ENCODE results near the gene TEDC1. TPM values are rescaled to one million over a fixed set of nuclear protein-coding genes. Genes with fewer than 3 reads are reported as not detected.

TEDC1 gene
- total RNA-seq, 2 donors from 2014 or later, result 9.1 to 23.8 TPM

DNA sequence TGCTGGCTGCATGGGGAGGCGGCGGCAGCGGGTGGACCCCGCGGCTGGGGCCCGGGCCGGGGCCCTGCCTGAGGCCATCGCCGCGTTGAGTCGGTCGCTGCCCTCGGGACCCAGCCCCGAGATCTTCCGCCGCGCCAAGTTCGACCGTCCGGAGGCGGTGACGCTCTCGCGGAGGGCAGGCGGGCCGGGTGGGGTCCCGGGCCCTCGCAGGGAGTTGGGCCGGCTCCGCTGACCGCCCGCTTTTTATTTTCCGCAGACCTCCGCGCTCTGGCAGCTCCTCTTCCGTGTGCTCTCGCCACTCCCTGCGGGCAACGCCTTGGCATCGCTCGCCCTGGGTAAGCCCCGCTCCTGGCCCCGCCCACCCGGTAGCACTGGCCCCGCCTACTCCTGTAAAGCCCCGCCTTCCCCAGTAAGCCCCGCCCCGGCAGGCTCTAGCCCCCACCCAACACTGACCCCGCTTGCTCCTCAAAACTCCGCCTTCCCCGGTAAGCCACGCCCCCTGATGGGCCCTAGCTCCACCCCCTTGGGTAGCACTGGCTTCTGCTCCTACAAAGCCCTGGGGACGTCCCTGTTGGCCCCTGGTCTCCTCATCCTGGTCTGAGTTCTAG, 424 bp downstream of the TEDC1 start:
- H3K9me3 Mint-ChIP-seq, result peaks cover 3% of the 10 kb centered on the region
- peaks cover 1% of the 10 kb centered on the region for H3K4me1 ChIP-seq (ENCODE audit: control insufficient read depth, insufficient read depth, low read length)
- 3 to 6% methylated on average over 25 to 53 of the region's 53 CpGs for WGBS, 2 experiments (ENCODE audit: insufficient coverage in 1 of 2, insufficient read length in 1 of 2)
- DNase-seq, result peak; percentile 97
- peak overlapping the region; percentile 79 for H3K27ac Mint-ChIP-seq
- peak overlapping the region; percentile 87 for H3K27ac ChIP-seq (ENCODE audit: low read depth, low read length)
- TF ChIP-seq, protein P1, sequence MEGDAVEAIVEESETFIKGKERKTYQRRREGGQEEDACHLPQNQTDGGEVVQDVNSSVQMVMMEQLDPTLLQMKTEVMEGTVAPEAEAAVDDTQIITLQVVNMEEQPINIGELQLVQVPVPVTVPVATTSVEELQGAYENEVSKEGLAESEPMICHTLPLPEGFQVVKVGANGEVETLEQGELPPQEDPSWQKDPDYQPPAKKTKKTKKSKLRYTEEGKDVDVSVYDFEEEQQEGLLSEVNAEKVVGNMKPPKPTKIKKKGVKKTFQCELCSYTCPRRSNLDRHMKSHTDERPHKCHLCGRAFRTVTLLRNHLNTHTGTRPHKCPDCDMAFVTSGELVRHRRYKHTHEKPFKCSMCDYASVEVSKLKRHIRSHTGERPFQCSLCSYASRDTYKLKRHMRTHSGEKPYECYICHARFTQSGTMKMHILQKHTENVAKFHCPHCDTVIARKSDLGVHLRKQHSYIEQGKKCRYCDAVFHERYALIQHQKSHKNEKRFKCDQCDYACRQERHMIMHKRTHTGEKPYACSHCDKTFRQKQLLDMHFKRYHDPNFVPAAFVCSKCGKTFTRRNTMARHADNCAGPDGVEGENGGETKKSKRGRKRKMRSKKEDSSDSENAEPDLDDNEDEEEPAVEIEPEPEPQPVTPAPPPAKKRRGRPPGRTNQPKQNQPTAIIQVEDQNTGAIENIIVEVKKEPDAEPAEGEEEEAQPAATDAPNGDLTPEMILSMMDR (conservative IDR thresholded peaks at IDR 0.05), result no peak
- H3K4me3 Mint-ChIP-seq, result peak overlapping the region; percentile 64
- peaks cover 17% of the 10 kb centered on the region for H3K27me3 ChIP-seq (ENCODE audit: control insufficient read depth, insufficient read depth, low read length, poor library complexity, severe bottlenecking)
- peak overlapping the region; percentile 81 for H3K4me3 ChIP-seq (ENCODE audit: low read length)
- no peaks in the 10 kb centered on the region for H3K36me3 ChIP-seq (ENCODE audit: control insufficient read depth, insufficient read depth, low read length)
- H3K36me3 Mint-ChIP-seq (ENCODE audit: low read depth), result no peaks in the 10 kb centered on the region
- peaks cover 24% of the 10 kb centered on the region for H3K27me3 Mint-ChIP-seq (ENCODE audit: insufficient read depth)
- no peaks in the 10 kb centered on the region for H3K9me3 ChIP-seq (ENCODE audit: control insufficient read depth, low read length)
- H3K9ac ChIP-seq (ENCODE audit: extremely low read depth, low read length, poor library complexity, severe bottlenecking), result peak overlapping the region; percentile 59
- peaks cover 4% of the 10 kb centered on the region for H3K4me1 Mint-ChIP-seq

DNA sequence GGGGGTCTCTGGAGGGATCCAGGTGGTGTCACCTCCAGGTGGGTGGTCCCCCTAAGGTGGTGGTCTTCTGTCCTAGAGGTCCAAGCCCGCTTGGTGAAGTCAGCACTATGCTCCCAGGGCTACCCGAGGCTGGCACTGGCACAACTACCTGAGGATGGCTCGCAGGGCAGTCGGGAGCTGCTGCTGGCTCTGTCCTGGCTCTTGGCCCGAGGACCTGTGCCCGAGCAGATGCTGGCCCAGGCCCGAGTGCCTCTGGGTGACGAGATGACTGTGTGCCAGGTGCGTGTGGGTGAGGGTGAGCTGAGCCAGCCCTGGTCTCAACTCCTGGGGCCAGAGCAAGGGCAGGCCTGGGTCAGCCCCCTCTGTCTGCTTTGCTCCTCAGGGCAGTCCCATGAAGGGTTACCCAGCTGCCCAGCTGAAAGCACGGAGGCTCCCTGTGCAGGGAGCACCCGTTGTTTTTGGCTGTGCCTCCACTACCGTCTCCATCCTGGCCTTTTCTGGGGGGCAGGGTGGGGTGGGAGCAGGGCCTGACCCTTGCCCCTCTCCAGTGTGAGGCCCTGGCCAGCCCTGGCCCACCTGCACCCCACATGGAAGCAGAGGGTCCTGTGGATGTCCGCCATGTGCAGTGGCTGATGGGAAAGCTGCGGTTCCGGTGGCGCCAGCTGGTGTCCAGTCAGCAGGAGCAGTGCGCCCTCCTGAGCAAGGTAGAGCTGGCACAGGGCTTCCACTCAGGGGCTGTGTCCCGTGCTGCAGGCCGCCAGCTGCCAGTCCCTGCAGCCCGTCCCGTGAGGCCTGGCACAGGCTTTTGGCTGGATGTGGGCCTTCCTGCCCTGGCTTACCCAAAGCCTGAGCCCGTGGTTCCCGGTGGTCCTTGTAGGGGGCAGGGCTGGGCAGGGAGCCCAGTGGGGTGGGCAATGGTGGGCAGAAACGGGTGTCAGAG, 1.3 kb downstream of the TEDC1 start:
- Mint-ChIP-seq H3K36me3 (ENCODE audit: low read depth) (no peaks in the 10 kb centered on the region), H3K27me3 (ENCODE audit: insufficient read depth) (peaks cover 19% of the 10 kb centered on the region), H3K9me3 (peaks cover 3% of the 10 kb centered on the region), H3K27ac (peak overlapping the region; percentile 79), H3K4me1 (peaks cover 4% of the 10 kb centered on the region), H3K4me3 (peak overlapping the region; percentile 64)
- Histone ChIP-seq H3K27ac (ENCODE audit: low read depth, low read length) (no peak overlapping the region), H3K27me3 (ENCODE audit: control insufficient read depth, insufficient read depth, low read length, poor library complexity, severe bottlenecking) (peaks cover 9% of the 10 kb centered on the region), H3K9ac (ENCODE audit: extremely low read depth, low read length, poor library complexity, severe bottlenecking) (no peak overlapping the region), H3K36me3 (ENCODE audit: control insufficient read depth, insufficient read depth, low read length) (no peaks in the 10 kb centered on the region), H3K4me1 (ENCODE audit: control insufficient read depth, insufficient read depth, low read length) (no peaks in the 10 kb centered on the region), H3K9me3 (ENCODE audit: control insufficient read depth, low read length) (no peaks in the 10 kb centered on the region), H3K4me3 (ENCODE audit: low read length) (peak overlapping the region; percentile 81)
- TF ChIP-seq, protein P1 (conservative IDR thresholded peaks at IDR 0.05), result no peak
- DNase-seq, result peak; percentile 35
- 94 to 95% methylated on average over 13 to 24 of the region's 24 CpGs for WGBS, 2 experiments (ENCODE audit: insufficient coverage in 1 of 2, insufficient read length in 1 of 2)

DNA sequence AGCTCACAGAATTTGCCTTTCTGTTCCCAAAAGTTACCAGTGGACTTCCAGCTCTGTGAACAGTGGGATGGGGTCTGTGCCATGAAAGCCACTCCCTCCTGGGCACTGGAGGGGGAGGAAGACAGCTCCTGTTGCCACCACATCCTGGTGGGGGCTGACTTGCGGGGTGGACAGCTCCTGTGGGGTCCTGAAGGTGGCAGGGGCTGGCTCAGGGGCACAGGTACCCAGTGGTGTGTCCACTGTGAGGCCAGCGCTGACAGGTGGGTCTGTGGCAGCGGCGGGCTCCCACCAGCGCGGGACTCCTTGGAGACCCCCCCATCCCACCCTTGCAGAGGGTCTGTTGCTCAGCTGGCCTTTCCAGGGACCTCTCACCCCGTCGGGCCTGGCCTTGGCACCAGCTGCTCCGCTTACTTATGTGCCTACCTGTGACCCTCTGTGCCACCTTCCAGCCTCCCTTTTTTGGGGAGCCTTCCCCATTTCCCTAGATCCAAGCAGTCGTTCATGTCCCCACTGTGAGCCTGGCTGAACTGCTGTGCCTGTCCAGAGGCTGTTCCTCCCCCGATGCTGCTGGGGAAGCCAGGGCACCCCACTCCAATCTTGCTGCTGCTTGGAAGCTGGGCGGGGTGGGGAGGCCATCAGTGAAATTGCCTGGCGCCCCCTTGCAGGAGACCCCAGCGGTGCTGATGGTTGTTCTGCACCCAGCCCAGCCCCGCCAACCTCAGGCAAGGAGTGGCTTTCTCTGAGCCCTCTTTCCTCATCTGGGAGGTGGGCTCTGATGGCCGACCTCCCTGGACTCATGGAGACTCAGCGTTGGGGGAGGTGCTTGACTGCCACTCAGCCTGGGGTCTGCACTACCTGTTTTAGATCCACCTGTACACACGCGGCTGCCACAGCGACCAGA, 2.2 kb downstream of the TEDC1 start:
- TF ChIP-seq, protein P1 (conservative IDR thresholded peaks at IDR 0.05), result peak; percentile 21
- H3K36me3 Mint-ChIP-seq (ENCODE audit: low read depth), result no peaks in the 10 kb centered on the region
- H3K27me3 ChIP-seq (ENCODE audit: control insufficient read depth, insufficient read depth, low read length, poor library complexity, severe bottlenecking), result no peaks in the 10 kb centered on the region
- H3K9me3 ChIP-seq (ENCODE audit: control insufficient read depth, low read length), result no peaks in the 10 kb centered on the region
- H3K9me3 Mint-ChIP-seq, result peaks cover 3% of the 10 kb centered on the region
- H3K4me1 ChIP-seq (ENCODE audit: control insufficient read depth, insufficient read depth, low read length), result no peaks in the 10 kb centered on the region
- H3K4me3 Mint-ChIP-seq, result no peak overlapping the region
- no peak overlapping the region for H3K27ac Mint-ChIP-seq
- H3K9ac ChIP-seq (ENCODE audit: extremely low read depth, low read length, poor library complexity, severe bottlenecking), result no peak overlapping the region
- H3K27me3 Mint-ChIP-seq (ENCODE audit: insufficient read depth), result peaks cover 11% of the 10 kb centered on the region
- H3K4me1 Mint-ChIP-seq, result peaks cover 4% of the 10 kb centered on the region
- peak; percentile 44 for DNase-seq
- 89 to 91% methylated on average over 15 to 20 of the region's 20 CpGs for WGBS, 2 experiments (ENCODE audit: insufficient coverage in 1 of 2, insufficient read length in 1 of 2)
- no peak overlapping the region for H3K4me3 ChIP-seq (ENCODE audit: low read length)
- H3K36me3 ChIP-seq (ENCODE audit: control insufficient read depth, insufficient read depth, low read length), result no peaks in the 10 kb centered on the region
- H3K27ac ChIP-seq (ENCODE audit: low read depth, low read length), result no peak overlapping the region
